IPS-NIHi7 (cell line): Measurements from ENCODE around the gene ENPP3.

Source experiments
- DNase-seq: peaks from one replicate; pipeline ENCODE4 v3.0.0; 2012; ENCODE audit warnings: mixed read lengths; ENCODE audit errors: extremely low spot score

The ENPP3 gene

DNA sequence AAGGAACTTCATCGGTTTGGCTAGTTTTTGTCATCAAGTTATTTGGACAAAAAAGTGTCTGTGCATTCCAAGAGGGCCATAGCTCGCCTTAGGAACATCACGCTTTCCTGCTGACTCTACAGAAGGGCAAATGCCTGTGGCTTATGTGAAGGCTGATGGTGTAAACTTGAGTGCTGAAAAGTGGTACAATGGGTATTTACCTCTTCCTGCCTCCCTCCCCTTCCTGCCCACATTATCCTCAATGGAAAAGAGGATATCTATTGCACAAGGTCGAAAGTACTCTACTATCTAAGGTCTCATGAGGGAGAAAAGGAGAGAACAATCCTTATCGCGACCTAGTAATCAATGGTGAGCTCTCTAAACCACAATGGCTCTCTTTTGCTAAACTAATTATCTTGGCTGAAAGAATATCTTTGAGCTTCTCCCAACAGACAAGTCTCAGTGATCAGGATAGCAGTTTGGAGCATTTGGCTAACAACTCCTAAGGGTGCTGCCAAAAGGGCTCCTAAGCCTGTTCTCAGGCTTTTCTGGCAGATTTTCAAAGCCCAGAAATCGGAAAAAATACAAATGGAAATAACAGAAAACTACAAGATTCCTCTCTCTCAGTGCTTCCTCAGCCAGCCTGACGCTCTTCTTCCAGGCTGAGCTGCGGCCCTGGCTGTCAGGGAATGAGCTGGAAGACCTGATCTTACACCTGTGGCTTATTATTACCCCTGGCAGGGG is 128.1 kb downstream of the ENPP3 start:
- no peak for DNase-seq

DNA sequence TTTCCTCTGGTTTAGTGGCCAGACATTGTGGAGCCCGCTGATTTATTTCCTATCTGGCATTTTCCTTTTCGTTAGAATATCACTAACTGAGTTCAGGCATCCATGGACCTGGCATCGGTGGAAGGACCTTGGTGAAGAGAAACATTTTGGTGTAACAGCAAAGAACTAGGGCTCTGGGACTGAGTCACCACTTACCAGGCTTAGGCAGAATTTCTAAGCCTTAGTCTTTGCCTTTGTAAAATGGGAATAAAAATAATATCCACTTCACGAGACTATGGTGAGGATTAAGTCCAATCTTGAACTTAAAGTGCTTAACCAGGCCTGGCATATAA is 128.7 kb downstream of the ENPP3 start:
- DNase-seq, result no peak

DNA sequence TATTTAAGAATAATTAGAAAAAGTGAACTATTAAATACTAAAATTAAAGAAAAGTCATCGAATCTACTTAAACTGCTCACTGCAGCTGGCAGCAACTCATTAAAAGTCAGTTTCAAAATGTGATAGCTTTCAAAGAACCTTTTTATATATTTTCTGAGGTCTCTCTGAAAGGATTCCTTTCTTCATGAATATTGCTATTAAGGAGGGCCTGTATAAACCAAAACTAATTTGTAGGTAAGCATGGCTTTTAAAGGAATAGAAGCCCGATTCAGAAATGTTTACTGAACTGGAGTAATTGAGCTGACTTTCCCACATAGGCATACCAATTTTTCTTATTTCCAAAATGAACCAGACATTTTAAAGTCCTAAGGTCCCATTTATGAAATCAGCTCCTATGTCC is 129.5 kb downstream of the ENPP3 start:
- DNase-seq, result no peak

DNA sequence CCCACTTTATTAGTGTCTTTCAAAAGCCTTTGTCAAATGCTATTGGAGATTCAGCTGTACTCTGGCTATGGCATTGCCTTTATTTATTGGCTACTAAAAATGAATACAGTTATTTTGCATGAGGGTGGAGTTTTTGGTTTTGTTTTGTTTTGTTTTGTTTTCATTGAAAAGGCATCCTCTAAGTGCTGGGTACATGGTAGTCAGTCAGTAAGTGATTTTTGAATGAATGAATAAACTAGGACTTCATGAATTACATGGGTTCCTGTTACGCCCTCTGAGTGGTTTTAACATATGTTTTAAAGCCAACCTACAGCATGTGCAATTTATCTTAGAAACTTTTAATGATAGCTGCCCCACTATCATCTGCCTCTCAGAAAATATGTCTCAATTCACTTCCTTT is 131.9 kb downstream of the ENPP3 start:
- DNase-seq, result no peak

DNA sequence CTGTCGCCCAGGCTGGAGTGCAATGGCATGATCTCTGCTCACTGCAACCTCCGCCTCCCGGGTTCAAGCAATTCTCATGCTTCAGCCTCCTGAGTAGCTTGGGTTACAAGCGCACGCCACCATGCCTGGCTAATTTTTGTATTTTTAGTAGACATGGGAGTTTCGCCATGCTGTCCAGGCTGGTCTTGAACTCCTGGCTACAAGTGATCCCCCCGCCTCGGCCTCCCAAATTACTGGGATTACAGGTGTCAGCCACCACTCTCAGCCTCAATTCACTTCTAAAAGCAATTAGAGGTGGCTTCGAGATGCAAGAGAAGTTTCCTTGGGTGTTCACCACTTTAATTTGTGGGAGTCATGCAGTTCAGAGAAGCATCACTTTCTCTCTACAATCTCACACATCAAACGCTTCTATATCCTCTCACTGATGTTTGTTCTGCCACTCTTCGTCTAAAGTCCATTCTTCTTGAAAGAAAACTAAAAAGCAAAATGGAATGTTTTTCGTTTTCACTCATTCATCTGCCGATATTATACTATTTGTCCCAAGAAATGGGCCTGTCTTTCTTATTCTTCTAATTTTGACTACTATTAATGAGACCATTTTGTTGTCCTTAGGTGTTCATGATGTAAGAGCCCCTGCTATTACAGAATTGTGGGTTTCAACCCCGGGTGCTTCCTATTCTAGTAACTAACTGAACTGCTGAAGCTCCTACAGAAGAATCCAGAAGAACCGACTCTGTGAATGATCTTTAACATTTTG is 132.5 kb downstream of the ENPP3 start:
- DNase-seq, result no peak

DNA sequence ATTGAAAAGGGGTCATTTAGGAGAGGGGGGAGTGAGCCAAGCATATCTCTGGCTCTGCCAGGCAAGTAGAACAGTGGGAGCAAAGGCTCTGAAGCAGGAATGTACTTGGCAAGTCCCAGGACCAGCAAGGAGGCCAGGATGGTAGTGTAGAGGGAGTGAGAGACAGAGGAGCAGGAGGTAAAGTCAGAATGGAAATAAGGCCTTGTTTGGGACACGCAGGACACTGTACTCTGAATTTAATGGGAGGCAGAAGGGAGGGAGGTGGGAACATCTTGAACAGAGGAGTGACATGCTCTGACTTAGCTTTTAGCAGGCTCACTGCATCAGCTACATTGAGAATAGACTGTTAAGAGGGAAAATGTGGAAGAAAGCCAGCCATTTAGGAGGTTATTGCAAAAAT is 133.7 kb downstream of the ENPP3 start:
- no peak for DNase-seq

DNA sequence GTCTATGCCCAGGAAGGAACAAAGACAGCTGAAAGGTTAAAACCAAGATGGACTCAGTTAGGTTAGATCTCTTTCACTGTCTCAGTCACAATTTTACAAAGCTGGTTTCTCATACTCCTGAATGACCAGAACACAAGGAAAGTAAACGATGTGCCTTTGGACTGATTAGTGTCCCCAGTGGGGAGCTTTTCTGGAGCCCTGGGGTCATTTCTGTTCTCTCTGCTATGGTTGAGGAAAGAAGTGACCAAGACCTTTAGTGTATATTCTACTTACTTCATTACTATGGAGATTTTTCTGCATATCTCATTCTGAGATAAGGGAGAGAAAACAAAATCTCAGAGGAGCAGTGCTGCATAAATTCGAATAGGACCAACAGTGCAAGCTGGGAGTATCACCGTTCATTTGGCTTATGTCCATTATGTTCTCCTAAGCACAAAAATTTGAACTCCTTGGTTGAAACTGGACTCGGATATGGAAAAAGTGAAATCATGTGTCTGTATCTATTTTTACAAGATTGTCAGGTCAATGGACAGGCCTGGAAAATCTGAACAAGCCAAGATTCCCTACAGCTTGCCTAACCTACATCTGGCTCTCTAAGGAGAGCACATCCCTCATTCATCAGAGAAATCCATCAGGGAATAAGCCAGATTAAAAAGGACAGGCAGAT is 136.3 kb downstream of the ENPP3 start:
- DNase-seq, result no peak

DNA sequence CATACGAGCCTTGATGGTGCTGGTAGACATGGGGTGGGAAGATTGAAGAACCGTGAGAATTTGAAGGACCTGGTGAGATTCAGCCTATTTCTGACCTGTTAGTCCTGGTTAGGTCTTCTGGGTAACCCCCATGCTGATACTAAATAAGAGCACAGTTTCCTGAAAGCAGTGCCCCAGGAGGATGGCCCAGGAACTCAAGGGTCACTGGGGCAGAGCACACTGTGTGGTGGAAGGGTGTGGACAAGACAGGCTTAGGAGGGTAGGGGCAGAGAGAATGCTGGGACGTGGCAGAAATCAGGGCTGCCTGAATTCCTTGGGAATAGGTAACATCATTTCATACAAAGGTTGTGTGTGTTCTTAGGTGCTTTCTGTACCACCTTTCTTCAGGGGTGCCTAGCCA is 138.8 kb downstream of the ENPP3 start:
- no peak for DNase-seq

DNA sequence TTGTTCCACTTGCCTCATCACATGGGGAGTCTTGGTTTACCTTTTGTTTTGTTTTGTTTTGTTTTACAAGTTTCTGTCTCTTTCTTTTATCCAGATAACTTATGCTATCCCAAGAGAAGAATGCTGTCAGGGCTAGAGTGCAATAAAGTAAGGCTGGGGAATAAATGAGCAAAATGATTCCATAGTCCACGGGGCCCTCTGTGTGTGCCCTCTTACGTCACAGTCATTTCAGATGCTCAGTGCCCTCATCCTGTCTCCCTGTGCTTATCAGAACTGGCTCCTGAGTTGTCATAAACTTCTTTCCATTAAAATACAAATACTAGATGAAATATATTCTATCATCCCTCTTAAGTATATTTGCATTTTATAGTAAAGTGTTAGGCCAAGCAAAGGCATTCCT is 139.9 kb downstream of the ENPP3 start:
- DNase-seq, result no peak

DNA sequence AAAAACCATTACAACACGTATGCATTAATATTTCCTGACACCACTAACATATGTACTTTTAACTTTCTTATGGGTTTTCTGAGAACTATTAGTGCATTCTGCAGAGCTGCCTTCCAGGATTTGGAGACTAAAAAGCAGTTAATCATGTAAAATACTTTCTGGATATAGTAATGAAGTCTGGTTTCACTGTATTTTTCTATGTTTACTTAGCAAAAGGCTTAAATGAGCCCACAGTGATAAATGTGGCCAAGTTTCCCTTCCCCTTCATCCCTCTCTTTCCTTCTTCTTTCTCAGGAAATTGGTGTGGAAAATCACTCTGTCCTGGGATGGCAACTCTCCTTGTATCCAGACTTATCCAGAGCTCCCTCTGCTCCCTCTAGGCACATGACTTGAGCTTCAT is 141.1 kb downstream of the ENPP3 start:
- no peak for DNase-seq

DNA sequence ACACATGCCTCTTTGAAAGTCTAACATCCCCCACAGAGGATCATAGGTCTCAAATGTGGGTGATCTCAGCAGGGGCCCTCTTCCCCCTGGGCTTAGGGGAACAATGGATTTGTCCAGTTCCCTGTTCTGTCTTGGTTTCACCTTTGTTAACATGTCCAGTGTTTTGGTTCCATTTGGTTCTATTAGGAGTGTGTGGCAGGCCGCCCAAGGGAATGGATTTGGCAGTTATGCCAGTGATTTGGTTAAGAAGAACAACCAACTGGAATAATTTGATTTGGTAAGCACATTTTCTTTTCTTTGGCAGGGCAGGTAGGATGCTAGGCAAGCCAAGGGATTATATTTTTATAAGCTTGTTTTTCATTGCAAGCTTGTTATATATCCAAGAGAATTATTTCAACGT is 142.2 kb downstream of the ENPP3 start:
- no peak for DNase-seq

DNA sequence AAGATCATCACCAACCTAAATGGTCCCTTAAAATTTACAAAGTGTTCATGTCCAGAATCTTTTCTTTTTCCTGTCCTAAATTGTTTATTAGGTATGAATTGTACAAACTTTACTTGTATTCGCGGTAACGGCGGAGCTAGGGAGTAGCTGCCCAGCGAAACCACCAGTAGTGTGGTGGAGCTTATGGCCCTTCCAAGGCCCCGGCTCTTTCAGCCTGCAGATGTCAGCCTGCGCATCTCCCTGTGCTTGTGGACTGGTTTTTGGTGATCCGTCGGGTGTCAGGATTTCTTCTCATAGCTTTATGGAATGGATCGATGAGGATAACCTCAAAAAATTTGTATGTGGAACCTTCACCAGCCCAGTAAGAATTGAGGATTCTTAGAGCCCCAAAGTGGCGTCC is 143.5 kb downstream of the ENPP3 start:
- DNase-seq, result no peak

DNA sequence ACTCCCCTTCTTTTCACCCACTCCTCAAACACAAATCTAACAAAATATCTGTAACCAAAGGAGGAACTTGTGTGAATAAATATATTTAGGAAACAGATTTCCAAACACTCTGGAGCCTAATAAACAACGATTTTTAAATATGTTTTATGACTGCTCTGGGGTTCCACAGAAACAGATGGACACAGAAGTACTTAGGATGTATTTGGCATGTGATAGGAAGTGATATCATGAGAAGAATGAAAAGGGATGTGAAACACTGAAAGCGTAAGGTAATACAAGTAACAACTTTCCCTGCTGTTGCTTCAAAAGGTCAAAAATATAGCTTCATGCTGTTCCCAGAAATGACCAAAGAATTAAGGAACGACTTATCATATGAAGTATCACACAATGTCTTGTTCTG is 144.6 kb downstream of the ENPP3 start:
- no peak for DNase-seq

DNA sequence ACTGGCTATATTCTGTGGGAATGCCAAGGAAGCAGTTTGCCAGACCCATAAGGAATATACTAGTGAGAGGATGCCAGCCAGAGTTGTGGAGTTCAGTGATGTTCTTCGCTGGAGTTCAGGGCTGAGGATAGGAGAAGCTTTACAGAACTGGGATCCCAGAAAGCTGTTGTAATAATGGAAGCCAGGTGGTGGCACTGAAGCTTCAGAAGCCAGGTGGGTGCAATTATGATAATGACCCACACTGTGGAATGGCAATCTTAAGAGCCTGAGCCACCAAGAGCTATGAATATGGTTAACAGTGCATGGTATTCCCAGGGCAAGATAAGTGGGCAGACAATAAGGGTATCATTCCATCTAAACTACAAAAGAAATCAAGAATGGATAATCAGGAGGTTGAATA is 145.7 kb downstream of the ENPP3 start:
- peak; percentile 34 for DNase-seq

DNA sequence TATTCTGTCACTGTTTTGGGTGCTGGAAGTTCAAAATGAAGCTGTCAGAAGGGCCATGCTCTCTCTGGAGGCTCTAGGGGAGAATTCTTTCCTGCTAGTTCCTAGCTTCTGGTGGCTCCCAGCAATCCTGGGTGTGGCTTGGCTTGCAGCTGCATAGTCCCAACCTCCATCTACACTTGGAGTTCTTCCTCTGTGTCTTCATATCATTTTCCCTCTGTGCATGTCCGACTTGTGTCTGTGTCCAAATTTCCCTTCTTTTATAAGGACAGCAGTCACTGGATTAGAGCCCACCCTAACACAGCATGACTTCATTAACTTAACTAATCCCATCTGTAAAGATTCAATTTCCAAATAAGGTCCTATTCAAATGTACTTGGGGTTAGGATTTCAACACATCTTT is 147.5 kb downstream of the ENPP3 start:
- DNase-seq, result no peak

DNA sequence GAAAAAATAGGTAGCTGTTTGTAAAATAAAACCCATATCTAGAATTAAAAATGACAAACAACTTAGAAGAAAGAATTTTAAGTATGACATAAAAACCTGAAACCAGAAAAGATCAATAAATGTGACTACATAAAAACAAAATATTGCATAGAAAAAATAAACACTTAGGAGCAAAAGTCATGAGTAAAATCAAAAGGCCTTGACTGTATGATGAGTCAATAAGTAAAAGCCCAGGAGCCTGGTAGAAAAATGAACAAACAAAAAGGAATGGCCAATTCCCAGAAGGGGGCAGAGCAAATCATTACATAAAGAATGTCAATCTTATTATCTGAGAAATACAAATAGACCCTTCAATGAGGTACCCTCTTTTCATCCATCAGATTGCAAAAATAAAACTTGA is 150.0 kb downstream of the ENPP3 start:
- no peak for DNase-seq

DNA sequence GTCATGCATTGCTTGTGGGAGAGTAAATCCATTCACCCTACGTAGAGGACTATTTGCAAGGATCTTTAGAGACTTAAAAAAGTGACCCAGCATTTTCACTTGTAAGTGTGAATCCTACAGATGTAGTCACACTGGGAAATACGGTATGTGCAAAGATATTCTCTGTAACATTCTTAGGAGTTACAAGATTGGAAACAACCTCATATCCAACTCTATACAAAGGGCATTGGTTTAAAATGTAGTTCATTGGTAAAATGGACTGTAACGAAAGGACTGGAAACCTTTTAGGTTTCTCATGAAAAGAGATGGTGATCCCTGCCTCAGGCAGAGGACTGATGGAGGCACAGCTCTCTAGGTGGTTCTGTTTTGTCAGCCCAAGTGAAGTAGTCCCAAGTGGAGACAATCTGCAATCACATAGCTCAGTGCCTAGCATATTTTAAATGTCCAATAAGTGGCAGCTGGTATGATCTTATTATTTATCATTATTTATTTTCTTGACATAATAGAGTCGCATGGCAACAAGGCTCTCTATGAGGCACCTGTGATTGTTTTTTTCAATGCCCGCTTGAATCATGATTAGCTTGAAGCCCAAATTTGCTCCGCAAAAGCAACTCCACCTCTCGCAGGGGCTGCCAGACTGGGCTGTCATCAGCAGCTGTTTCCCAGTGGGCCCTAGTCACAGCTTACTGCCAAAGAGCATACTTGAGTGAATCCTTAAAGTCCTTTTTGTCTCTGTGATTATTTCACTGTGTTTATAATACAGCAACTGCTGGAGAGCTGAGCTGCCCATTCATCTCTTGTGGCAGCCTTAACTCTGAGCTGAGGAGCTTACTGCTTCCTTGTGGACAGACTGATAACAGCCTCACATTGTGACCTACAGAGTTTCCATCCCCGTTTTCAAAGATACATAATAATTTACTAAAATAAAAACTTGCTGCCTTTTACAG is 150.9 kb downstream of the ENPP3 start:
- no peak for DNase-seq

DNA sequence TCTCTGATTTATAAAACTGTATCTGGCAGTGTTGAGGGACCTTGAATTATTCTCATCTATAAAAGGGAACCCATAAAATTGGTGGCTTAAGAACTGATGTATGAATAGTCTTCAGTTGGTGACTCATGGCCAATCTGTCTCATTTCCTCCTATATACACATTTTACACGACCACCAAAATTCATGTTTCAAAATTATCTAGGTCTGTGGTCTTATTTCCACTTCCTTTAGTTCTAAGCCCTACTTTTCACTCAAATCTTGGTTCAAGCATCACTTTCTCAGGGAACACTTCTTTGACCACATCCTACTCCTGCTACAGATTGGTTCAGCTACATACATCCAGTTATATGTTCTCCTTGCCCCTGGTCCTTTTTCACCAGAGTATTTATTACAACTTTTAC is 152.1 kb downstream of the ENPP3 start:
- no peak for DNase-seq

DNA sequence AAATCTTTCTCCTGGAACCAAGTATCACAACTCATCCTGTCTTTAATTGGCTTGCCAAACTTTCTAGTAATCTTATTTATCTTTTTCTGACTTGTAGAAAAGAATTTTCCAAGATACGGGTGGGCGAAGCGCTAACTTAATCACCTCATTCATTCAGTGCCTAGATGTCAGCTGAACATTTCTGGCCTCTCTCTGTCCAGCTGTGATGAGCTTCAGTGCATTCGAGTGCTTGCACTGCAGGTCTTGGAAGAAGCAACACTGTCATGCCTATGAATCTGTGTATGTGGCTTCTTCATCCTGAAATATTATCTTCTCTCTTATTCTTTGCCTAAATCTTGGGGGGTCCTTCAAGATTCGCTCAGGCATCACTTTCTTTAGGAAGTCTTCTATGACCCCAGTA is 154.4 kb downstream of the ENPP3 start:
- DNase-seq, result no peak

DNA sequence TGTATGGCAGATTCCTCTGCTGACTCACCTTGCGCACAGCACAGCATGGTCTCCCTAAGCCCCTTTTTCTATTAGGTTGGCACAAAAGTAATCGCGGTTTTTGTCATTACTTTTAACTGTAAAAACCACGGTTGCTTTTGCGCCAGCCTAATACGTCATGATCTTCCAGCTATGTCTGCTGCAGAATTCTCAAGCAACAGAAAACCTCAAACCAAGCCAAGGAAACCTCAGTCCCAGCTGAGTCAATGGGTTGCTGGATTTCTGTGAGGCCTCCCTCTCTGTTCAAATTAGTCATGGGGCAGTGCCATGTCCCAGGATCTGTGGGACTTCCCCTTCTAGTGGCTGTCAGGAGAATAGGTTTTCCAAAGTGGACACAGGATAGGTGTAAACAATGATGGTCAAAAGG is 155.0 kb downstream of the ENPP3 start:
- DNase-seq, result peak; percentile 61

DNA sequence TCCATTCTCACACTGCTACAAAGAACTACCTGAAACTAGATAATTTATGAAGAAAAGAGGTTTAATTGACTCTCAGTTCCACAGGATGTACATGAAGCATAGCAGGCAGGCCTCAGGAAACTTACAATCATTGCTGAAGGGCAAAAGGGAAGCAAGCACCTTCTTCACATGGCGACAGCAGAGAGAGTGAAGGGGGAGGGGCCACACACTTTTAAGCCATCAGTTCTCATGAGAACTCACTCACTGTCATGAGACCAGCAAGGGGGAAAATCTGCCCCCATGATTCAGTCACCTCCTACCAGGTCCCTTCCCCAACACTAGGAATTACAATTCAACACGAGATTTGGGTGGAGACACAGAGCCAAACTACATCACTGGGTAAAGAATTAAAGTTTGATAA is 158.3 kb downstream of the ENPP3 start:
- DNase-seq, result no peak
